ENCODE measurements around the gene MAPK11. TPM values are rescaled to one million over a fixed set of nuclear protein-coding genes. Genes with fewer than 3 reads are reported as not detected.

MAPK11 gene
- total and polyA plus RNA-seq, 5 experiments from 2014 or later, result 0.13 to 1.2 (median 0.24) TPM

DNA sequence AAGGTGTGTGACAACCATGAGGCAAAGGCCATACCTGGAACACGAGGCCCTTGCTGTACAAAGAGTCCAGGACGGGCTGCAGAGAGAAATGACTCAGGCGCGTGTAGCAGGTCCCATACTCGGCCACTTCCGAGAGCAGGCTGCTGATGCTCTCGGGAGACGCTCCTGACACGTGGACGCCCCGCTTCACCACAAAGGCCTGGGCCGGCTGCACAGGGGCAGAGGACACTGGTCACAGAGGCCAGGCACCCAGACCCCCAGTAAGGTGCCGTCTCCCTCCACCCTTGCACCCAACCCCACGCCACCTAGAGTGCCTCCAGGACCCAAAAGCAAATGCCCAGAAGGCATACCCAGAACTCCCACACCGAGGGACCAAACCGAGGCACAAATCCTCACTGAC, 40.8 kb downstream of the MAPK11 start:
- no peak for ATAC-seq
- no peak overlapping the region for H3K27ac Mint-ChIP-seq

DNA sequence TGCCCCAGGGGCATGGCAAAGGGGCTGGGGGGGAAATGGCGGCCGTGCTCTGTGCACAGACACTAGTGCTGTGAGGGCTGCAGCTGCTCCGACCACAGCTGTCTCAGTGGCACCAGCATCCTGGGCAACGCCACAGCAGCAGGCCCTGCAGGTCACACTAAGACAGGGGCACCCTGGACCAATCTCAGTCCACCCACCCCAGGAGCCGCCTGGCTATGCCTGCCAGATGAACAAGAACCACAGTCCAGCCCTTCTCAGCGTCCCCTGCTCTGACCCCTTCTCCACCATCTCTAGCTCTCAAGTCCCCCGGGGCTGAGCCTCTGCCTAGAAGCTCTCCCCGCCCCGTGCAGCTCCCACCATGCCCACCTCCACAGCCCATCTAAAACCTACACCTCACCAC, 41.8 kb downstream of the MAPK11 start:
- Mint-ChIP-seq H3K4me1 (peaks cover 3 to 10% (median 8%) of the 10 kb centered on the region in 4 donors), H3K27me3 (no peaks in the 10 kb centered on the region), H3K4me3 (no peak overlapping the region), H3K36me3 (peaks cover 0 to 73% (median 6%) of the 10 kb centered on the region in 3 donors), H3K9me3 (no peaks in the 10 kb centered on the region), H3K27ac (peak overlapping the region in 3 of 10 donors; percentile 53 to 75 (median 62))
- POLR2A ChIA-PET, result no interaction called here
- DNase-seq, result peak in 1 of 10 donors; percentile 36
- ATAC-seq, result no peak

More for the DNA sequence above, 40.8 kb downstream of the MAPK11 start:
- Mint-ChIP-seq H3K36me3 (peaks cover 0 to 71% (median 4%) of the 10 kb centered on the region in 3 donors), H3K4me1 (peaks cover 3 to 17% (median 15%) of the 10 kb centered on the region in 4 donors), H3K27me3 (no peaks in the 10 kb centered on the region), H3K4me3 (no peak overlapping the region), H3K9me3 (no peaks in the 10 kb centered on the region)
- POLR2A ChIA-PET, result no interaction called here
- no peak for DNase-seq

GRCh38 chr22:50227579-50228215, 42.5 kb downstream of the MAPK11 start:
- Mint-ChIP-seq H3K27ac (peak overlapping the region in 1 of 10 donors; percentile 43), H3K4me3 (no peak overlapping the region), H3K4me1 (peaks cover 3 to 10% (median 8%) of the 10 kb centered on the region in 4 donors), H3K36me3 (peaks cover 0 to 75% (median 10%) of the 10 kb centered on the region in 3 donors), H3K27me3 (no peaks in the 10 kb centered on the region), H3K9me3 (no peaks in the 10 kb centered on the region)
- DNase-seq, result no peak
- POLR2A ChIA-PET, result no interaction called here
- no peak for ATAC-seq

GRCh38 chr22:50226875-50227165, 43.4 kb downstream of the MAPK11 start:
- no peaks in the 10 kb centered on the region for H3K27me3 Mint-ChIP-seq
- H3K4me3 Mint-ChIP-seq, result no peak overlapping the region
- H3K4me1 Mint-ChIP-seq, result peaks cover 3 to 10% (median 8%) of the 10 kb centered on the region in 4 donors
- ATAC-seq (no peak), DNase-seq (no peak)
- H3K9me3 Mint-ChIP-seq, result no peaks in the 10 kb centered on the region
- H3K27ac Mint-ChIP-seq, result no peak overlapping the region
- POLR2A ChIA-PET, result no interaction called here
- H3K36me3 Mint-ChIP-seq, result peaks cover 0 to 68% (median 10%) of the 10 kb centered on the region in 3 donors

DNA sequence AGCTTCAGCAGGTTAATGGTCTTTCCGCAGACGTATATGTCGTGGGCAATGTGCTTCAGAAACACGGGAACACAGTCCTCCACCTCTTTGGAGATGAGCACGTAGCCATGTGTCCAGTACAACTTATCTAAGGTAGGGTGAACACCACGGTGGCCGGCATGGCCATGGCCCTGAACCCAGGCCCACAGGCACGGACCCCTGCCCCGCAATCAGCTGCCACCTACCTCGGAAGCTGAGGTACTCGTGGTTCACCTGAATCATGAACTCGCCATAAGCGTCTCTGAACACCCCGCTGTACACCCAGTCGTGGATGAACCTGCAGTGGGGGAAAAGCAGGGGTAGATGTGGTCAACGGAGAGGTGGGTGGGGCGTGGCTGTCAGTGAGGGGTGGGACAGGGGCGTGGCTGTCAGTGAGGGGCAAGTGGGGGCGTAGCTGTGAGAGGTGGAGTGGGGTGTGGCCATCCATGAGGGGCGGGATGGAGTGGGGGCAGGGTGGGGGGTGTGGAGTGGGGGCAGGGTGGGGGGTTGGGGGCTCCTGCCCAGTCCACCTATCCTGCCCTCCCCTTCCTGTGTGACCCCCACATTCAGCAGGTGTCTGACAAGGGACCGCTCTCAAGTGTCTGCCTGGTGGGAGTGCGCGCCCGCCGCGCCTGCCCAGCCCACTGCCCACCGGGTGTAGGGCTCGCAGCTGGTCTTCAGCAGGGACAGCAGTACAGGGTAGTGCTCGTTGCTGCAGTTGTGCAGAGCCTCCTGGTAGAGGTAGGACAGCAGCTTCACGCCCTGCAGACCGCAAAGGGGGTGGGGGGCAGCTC, 43.9 kb downstream of the MAPK11 start:
- Mint-ChIP-seq H3K27ac (peak overlapping the region in 2 of 10 donors; percentile 18 to 48), H3K27me3 (no peaks in the 10 kb centered on the region), H3K4me3 (no peak overlapping the region), H3K9me3 (no peaks in the 10 kb centered on the region), H3K36me3 (peaks cover 0 to 63% (median 10%) of the 10 kb centered on the region in 3 donors), H3K4me1 (peaks cover 3 to 10% (median 8%) of the 10 kb centered on the region in 4 donors)
- DNase-seq, result no peak
- no peak for ATAC-seq
- POLR2A ChIA-PET, result no interaction called here

- Mint-ChIP-seq H3K36me3 (peaks cover 0 to 63% (median 10%) of the 10 kb centered on the region in 3 donors), H3K4me3 (no peak overlapping the region), H3K27me3 (no peaks in the 10 kb centered on the region), H3K27ac (peak overlapping the region in 1 of 10 donors; percentile 62), H3K9me3 (no peaks in the 10 kb centered on the region), H3K4me1 (peaks cover 3 to 10% (median 8%) of the 10 kb centered on the region in 4 donors)
- DNase-seq (no peak), ATAC-seq (no peak)
- POLR2A ChIA-PET, result no interaction called here
Measured at GRCh38 chr22:50225200-50225969, 44.8 kb downstream of the MAPK11 start.

DNA sequence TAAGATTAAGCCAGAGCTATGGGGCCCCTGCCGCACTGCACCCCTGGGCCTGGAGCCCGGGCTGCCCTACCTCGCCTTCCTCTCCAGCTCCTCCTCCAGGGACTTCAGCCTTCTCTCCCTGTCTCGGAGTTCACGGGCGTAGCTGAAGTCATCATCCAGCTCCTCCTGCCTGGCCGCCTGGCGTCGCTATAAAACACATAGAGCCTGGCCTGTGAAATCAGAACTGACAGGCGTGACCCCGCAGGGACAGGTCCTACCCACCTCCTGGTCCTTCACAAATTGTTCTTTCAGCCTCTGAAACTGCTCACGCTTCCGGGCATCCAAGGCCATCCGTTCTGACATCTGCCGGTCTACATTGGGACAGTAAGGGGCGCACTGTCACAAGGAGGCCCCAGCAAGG, 46.1 kb downstream of the MAPK11 start:
- Mint-ChIP-seq H3K4me1 (peaks cover 0 to 11% (median 8%) of the 10 kb centered on the region in 4 donors), H3K9me3 (no peaks in the 10 kb centered on the region), H3K27ac (peak overlapping the region in 1 of 10 donors; percentile 79), H3K36me3 (peaks cover 0 to 51% (median 10%) of the 10 kb centered on the region in 3 donors), H3K27me3 (no peaks in the 10 kb centered on the region), H3K4me3 (no peak overlapping the region)
- no peak for DNase-seq
- no peak for ATAC-seq
- POLR2A ChIA-PET, result no interaction called here

DNA sequence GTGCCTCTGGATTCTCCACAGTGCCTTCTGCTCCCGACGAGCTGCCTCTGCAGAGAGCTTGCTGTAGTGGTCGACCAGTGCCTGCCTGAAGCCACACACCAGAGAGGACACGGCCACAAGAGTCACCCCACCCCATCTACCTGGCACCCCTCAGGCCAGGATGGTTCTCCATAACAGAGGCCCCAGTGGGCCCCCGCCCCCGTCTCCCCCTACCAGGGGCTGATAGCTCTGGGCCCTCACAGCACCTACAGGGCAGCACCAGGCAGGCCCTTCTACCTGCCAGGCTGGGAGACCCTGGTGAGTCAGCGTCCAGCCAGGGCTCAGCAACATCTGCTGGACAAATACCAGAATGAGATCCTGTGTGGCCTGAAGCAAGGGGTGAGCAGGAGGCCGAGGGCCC, 47.7 kb downstream of the MAPK11 start:
- Mint-ChIP-seq H3K4me3 (no peak overlapping the region), H3K27me3 (no peaks in the 10 kb centered on the region), H3K4me1 (peaks cover 0 to 5% (median 3%) of the 10 kb centered on the region in 4 donors), H3K27ac (no peak overlapping the region), H3K36me3 (peaks cover 0 to 46% (median 10%) of the 10 kb centered on the region in 3 donors), H3K9me3 (no peaks in the 10 kb centered on the region)
- POLR2A ChIA-PET, result interaction anchor here (1.0 kb wide), 1 partner anchor 11 kb away, joined by 3 read pairs; no protein-coding TSS in a partner anchor
- DNase-seq (no peak), ATAC-seq (no peak)

DNA sequence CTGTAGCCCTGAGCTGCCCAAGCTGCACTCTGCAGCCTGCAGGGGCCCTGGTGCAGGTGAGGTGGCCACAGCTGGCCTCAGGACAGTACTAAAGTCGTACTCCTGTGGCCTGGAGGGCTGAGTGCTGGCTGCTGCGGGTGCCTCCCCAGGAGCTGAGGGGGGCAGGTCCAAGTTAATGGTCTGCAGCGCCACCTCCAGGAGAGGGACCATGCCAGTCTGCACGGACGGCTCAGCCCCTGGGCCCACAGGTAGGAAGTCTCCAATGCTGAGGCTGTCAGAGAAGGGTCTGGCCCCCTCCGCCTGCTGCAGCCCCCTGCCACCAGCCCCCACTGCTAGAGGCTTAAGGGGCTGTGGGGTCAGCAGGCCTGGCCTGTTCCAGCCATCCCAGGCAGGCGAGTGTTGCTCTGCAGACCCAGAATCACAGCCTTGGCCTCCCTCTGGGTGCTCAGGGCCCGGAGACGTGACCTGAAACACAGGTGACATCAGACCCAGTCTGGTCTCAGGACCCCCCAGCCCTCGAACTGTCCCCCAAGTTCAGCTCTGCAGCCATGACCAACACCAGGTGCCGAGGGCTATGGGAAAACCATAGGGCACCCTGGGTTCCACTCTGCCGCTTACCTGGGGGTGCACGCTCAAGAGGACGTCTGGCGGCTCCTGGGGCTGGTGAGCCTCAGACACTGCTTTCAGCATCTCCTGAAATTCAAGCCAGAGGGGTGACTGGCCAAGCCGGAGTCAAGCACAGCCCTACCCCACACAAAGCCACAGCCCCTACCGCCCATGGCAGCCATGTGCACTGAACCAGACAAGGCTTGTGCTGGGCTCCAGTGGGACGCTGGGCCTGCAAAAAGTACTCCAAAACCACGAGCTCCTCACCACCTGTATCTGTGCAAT, 48.5 kb downstream of the MAPK11 start:
- H3K27me3 Mint-ChIP-seq, result no peaks in the 10 kb centered on the region
- H3K4me3 Mint-ChIP-seq, result no peak overlapping the region
- no peaks in the 10 kb centered on the region for H3K9me3 Mint-ChIP-seq
- DNase-seq (no peak), ATAC-seq (no peak)
- peak overlapping the region in 1 of 10 donors; percentile 33 for H3K27ac Mint-ChIP-seq
- H3K36me3 Mint-ChIP-seq, result peaks cover 0 to 44% (median 11%) of the 10 kb centered on the region in 3 donors
- H3K4me1 Mint-ChIP-seq, result peaks cover 0 to 5% (median under 1%) of the 10 kb centered on the region in 4 donors
- POLR2A ChIA-PET, result interaction anchor here (1.0 kb wide), 1 partner anchor 11 kb away, joined by 3 read pairs; no protein-coding TSS in a partner anchor

GRCh38 chr22:50220603-50221409, 49.4 kb downstream of the MAPK11 start:
- ATAC-seq (no peak), DNase-seq (no peak)
- H3K4me3 Mint-ChIP-seq, result no peak overlapping the region
- H3K36me3 Mint-ChIP-seq, result peaks cover 0 to 45% (median 14%) of the 10 kb centered on the region in 3 donors
- H3K4me1 Mint-ChIP-seq, result peaks cover 0 to 5% (median under 1%) of the 10 kb centered on the region in 4 donors
- no peaks in the 10 kb centered on the region for H3K9me3 Mint-ChIP-seq
- H3K27ac Mint-ChIP-seq, result peak overlapping the region in 3 of 10 donors; percentile 38 to 79 (median 62)
- H3K27me3 Mint-ChIP-seq, result no peaks in the 10 kb centered on the region
- POLR2A ChIA-PET, result no interaction called here

Measured in naive thymus-derived CD8-positive, alpha-beta T cell (primary cell).